HepG2 (cell line): ENCODE results near the gene GPR4. TPM values are rescaled to one million over a fixed set of nuclear protein-coding genes. Genes with fewer than 3 reads are reported as not detected.
A peak's percentile ranks its signal among the peaks of the same experiment; 100 is the strongest.

ENCODE experiments used
- FOXK2 ChIP-seq: fragments of 450-650 bp; IDR thresholded peaks from 2 replicates; pipeline ENCODE4 v1.6.1; 2016
- JUN ChIP-seq: sonication (generic); formaldehyde crosslinking; IDR thresholded peaks from 2 replicates; pipeline ENCODE4 v1.4.0; 2020; ENCODE audit warnings: mild to moderate bottlenecking, missing genetic modification reagents
- KLF13 ChIP-seq: sonication (generic); formaldehyde crosslinking; IDR thresholded peaks from 2 replicates; pipeline ENCODE4 v1.4.0; 2020; ENCODE audit warnings: mild to moderate bottlenecking, missing genetic modification reagents
- PAXIP1 ChIP-seq: sonication (generic); formaldehyde crosslinking; conservative IDR thresholded peaks from 2 replicates; pipeline ENCODE4 v1.4.0; 2020; ENCODE audit warnings: mild to moderate bottlenecking, missing genetic modification reagents, moderate library complexity
- POLR2A ChIP-seq, 2 experiments: IDR thresholded peaks; 2 replicates each; pipeline ENCODE4 v1.6.1; 2011; ENCODE audit warnings: low read depth in 2 of 2, low read length in 2 of 2, mild to moderate bottlenecking in 1 of 2, moderate library complexity in 1 of 2; ENCODE audit not compliant: insufficient read depth in 1 of 2
- RARA ChIP-seq: IDR thresholded peaks from 2 replicates; pipeline ENCODE4 v1.6.1; 2016; ENCODE audit warnings: missing genetic modification reagents, missing compliant biosample characterization
- TBX2 ChIP-seq: sonication (generic); formaldehyde crosslinking; IDR thresholded peaks from 2 replicates; pipeline ENCODE4 v1.5.0; 2020; ENCODE audit warnings: missing genetic modification reagents, mild to moderate bottlenecking, borderline replicate concordance
- YY1 ChIP-seq: IDR thresholded peaks from 2 replicates; pipeline ENCODE4 v1.6.1; 2011; ENCODE audit warnings: low read length, low read depth, moderate library complexity, mild to moderate bottlenecking; ENCODE audit not compliant: insufficient read depth, insufficient replicate concordance
- ZFX ChIP-seq: sonication (generic); formaldehyde crosslinking; IDR thresholded peaks from 2 replicates; pipeline ENCODE4 v1.4.0; 2020; ENCODE audit warnings: mild to moderate bottlenecking, low read depth, missing genetic modification reagents, moderate library complexity
- ZHX2 ChIP-seq, 2 experiments: sonication (generic) in 1 of 2; formaldehyde crosslinking in 1 of 2; IDR thresholded peaks; 2 replicates each; pipeline versions ENCODE4 v1.6.1 to v1.9.0; 2014 to 2022; ENCODE audit warnings: antibody characterized with exemption in 1 of 2, borderline replicate concordance in 1 of 2, inconsistent platforms in 1 of 2, low read depth in 1 of 2, missing genetic modification reagents in 1 of 2
- ZNF644 ChIP-seq: IDR thresholded peaks from 2 replicates; pipeline ENCODE4 v1.6.1; 2016; ENCODE audit warnings: low read depth
- ZNF768 ChIP-seq: sonication (generic); formaldehyde crosslinking; IDR thresholded peaks from 2 replicates; pipeline ENCODE4 v1.4.0; 2020; ENCODE audit warnings: missing genetic modification reagents
- polyA plus RNA-seq, 8 experiments: library from polyadenylated mRNA; depleted of rRNA in 3 of 8; stranded (reverse) in 7 of 8; unstranded in 1 of 8; fragments of >200 nt; fragmentation: Illumina TruSeq in 4 of 8; extraction: Trizol in 4 of 8; gene quantifications; 2 replicates each; pipeline versions ENCODE4 v1.2.1 to v1.2.3, GENCODE V29; 2011 to 2016; ENCODE audit warnings: low read depth in 4 of 8, missing spikeins in 1 of 8, mixed read lengths in 1 of 8; ENCODE audit not compliant: insufficient read depth in 1 of 8
- total RNA-seq, 5 experiments: library from RNA; depleted of rRNA; stranded (reverse); fragments of >200 nt; fragmentation: Illumina TruSeq; extraction: Trizol; gene quantifications; 2 replicates each; pipeline ENCODE4 v1.2.3, GENCODE V29; 2016; ENCODE audit warnings: low read depth in 1 of 5

GPR4 gene
- total and polyA plus RNA-seq, 2 of the 13 experiments (the other 11 are each of a cell fraction or from before 2014, with no cell fraction given): 0.15 TPM; not detected in 1

DNA sequence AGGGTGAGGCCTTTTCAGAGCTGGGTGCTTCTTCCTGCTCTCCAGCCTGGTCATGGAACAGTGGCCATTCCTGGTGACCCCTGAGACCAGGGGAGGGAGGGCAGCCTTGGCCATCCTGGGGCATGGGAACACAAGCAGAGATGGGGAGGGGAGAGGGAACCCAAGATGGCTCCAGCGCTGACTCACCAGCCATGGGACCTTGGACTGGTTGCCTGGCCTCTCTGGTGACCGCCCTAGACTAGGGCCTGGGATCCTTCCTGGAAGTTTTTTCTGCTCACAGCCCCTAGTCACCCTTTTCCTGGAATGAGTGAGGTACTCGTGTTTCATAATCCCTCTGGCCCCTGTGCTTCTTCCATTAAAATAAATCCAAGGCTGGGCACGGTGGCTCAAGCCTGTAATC is 14.1 kb downstream of the GPR4 start (continued):
- no peak for TF ChIP-seq FOXK2
- no peak for TF ChIP-seq KLF13 (CRISPR knock-in tag)
- peak; percentile 84 for TF ChIP-seq YY1
- peak; percentile 59; the same call in 1 of the 2 replicates for TF ChIP-seq ZHX2 (IDR thresholded peaks at IDR 0.05; ENCODE audit: low read depth)
- no peak for TF ChIP-seq ZHX2 (CRISPR knock-in tag; IDR thresholded peaks at IDR 0.05; ENCODE audit: borderline replicate concordance)
- TF ChIP-seq PAXIP1 (CRISPR knock-in tag): 0 out of 2 replicates have a peak, but pooled peaks have one; percentile 17
- TF ChIP-seq ZNF644 (CRISPR knock-in tag): peak; percentile 80; the same call in 1 of the 2 replicates
- TF ChIP-seq ZNF768: peak; percentile 28; the same call in 1 of the 2 replicates
- no peak for TF ChIP-seq JUN
- TF ChIP-seq TBX2 (CRISPR knock-in tag): 0 out of 2 replicates have a peak, but pooled peaks have one; percentile 18
- no peak for TF ChIP-seq POLR2A (IDR thresholded peaks at IDR 0.05; ENCODE audit: insufficient read depth in 1 of 2, low read depth in 2 of 2, low read length in 2 of 2)
- peak; percentile 17; the same call in 1 of the 2 replicates for TF ChIP-seq ZFX (CRISPR knock-in tag)
- peak; percentile 71 for TF ChIP-seq RARA (CRISPR knock-in tag)
